IPS DF 4.7 (cell line): Measurements from ENCODE around the gene PPP3CA.

ENCODE experiments used
- DNase-seq: peaks from one replicate; pipeline ENCODE4 v3.0.0-alpha.2; 2013; ENCODE audit warnings: low spot score; ENCODE audit errors: extremely low read depth

The PPP3CA gene

GRCh38 chr4:101331017-101331416, 16.3 kb downstream of the PPP3CA start:
- no peak for DNase-seq

GRCh38 chr4:101329592-101329991, 17.7 kb downstream of the PPP3CA start:
- no peak for DNase-seq

- no peak for DNase-seq
Observed at GRCh38 chr4:101328063-101328602, 19.2 kb downstream of the PPP3CA start.

GRCh38 chr4:101326576-101326975, 20.8 kb downstream of the PPP3CA start:
- DNase-seq: no peak

GRCh38 chr4:101322743-101323142, 24.6 kb downstream of the PPP3CA start:
- DNase-seq: no peak

- DNase-seq: no peak
Observed at GRCh38 chr4:101321481-101322042, 25.8 kb downstream of the PPP3CA start.

DNA sequence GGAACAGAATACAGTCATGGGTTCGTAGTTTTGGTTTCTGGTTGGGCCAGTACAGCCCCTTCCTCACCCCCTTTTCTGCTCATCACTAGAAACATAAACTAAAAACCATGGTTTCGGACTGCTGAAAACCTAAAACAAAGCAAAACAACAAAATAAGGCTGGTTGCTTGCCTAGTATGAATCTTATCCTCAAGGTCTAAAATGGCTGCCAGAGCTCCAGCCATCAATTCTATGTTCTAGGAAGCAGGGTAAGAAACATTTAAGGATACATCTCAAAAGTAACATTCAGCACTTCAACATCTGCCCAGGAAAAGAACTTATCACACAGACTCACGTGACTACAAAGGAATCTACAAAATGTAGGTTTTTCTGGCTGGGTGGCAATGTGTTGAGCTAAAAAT, 31.5 kb downstream of the PPP3CA start:
- DNase-seq: no peak

DNA sequence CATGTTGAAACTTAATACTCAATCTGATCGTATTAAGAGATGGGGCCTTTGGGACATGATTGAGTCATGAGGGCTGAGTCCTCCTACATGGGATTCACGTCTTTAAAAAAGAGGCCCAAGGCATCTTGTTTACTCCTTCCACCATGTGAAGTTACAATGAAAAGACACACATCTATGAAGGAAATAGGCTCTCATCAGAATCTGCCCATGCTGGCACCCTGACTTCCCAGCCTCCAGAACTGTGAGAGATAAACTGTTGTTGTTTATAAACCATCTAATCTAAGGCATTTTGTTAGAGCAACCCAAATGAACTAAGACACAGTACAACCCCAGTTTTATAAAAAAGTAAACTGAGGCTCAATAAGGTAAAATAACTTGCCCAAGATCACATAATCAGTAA, 32.3 kb downstream of the PPP3CA start:
- DNase-seq: no peak

- DNase-seq: no peak
Observed at GRCh38 chr4:101309925-101310324, 37.4 kb downstream of the PPP3CA start.

GRCh38 chr4:101307899-101308298, 39.4 kb downstream of the PPP3CA start:
- DNase-seq: no peak

DNA sequence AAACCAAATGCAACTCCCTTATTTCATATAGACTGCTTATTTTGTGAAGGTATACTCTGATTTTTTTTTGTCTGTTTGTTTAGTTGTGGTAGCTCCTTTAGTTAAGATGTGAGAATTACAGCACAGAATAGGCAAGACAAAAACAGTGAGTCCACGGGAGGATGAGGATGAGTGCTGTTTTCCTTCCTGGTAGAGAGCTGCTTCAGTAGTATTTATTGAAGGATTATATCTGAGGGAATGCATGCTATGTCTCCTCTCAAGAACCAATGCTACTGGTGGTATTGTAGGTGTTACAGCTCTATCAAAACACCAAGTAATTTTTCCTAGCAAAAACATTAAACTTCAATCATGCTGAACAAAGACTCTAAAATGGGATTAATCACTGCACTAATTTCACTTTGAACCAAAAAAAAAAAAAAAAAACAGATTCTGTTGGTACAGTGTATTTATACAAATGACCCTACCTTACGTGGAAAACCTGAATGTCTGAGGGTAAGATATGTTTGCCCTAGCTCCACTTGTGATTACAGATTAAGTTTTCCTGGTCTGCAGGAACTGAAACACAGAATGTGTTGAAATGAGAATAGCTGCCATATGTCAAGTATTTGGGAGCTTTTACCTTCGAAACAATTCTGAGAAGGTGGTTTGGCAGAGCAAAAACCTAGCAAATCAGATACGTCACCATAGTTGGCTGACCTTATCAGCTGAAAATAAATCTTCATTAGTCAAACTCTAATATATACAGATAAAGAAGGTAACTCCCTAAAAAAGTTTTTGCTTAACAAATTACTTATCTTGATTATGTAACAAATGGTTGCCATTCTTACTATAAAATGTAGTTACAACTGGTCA, 40.3 kb downstream of the PPP3CA start:
- no peak for DNase-seq

DNA sequence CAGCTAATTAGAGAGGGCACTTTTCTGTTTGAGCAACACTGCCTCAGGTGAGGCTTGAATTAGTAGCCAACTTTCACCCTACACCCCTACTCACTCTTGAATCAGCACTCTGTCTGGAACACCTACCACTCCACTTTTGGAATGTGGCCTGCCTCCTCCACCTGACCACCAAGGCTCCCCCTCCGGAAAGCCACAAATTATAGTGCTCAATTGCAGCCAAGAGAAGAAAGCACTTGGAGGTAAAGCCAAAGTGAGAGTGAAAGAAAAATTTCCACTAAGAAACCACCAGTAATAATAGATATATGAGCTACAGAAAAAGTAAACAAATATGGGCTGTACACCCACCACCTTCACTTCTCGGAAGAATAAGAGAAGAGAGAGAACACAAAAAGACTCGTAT, 41.1 kb downstream of the PPP3CA start:
- no peak for DNase-seq

GRCh38 chr4:101304916-101305315, 42.4 kb downstream of the PPP3CA start:
- DNase-seq: no peak

DNA sequence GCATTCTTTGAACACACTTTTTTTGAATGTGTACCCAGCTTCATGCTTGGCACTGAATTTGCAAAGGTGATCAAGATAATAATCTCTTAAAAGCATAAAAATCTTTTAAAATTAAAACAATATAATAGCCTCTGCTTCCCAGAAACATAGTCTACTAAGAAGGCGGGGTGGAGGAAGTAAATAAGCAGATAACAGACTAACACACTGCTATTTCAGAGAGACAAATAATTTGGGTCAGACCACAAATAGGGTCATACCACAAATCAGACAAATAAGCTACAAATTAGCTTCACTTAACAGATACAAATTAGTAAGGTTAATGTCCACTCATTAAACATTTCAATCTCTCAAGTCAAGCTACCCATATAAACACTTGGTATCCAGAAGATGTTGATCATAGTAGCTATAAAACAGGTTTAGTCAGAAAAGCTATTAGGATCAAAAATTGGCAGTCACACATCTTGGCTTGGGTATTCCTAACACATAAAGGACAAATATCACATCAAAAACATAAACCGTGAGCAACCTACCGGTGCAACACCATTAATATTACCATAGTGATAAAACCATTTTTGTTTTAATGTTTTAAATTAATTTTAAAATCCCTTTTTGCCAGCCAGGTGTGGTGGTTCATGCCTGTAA, 47.3 kb downstream of the PPP3CA start:
- DNase-seq: no peak

DNA sequence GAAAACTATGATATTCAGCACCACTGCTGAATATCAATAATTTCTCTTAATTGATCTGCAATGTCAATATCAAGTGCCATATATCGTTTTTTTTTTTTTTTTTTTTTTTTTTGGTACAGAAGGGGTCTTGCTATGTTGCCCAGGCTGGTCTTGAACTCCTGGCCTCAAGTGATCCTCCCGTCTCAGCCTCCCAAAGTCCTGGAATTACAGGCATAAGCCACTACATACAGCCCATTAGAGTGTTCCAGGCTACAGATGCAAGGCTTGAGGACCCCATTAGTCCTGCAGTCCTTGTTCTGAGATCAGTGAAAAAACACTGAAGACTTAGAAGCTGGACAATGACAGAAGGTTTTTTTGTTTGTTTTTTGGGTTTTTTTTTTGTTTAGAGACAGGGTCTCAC, 48.3 kb downstream of the PPP3CA start:
- DNase-seq: no peak

DNA sequence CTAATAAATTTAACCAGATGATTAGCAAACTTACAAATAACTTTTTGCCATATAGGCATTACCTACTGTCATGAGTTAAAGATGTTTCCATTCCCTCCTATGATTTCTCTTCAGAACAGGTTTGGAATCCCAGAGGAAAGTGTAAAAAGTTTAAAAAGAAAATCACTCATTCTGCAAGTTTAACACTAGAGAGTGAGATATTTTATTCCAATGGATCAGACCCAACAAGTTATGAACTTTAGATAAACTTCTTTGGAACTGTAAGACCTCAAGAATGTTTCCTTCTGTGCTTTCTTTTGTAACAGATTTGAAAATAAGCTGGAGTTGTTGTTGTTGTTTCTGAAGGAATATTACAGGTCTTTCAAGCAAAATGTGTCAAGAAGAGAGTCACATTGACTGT, 51.6 kb downstream of the PPP3CA start:
- DNase-seq: no peak

DNA sequence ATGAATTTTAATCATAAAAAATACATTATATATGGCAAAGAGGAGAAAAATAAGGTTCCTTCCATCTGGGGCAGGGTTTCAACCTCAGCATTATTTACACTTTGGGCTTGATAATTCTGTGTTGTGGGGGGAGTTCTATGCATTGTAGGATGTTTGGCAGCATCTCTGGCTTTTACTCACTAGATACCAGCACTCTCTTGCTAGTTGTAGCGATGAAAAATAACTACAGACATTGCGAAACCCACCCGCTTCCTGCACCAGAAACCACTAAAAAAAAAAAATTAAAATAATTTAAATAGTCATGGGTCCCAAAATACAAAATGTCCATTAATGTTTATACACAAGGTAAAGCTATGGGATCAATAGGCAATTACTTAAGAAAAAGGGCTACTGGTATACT, 52.7 kb downstream of the PPP3CA start:
- DNase-seq: no peak

DNA sequence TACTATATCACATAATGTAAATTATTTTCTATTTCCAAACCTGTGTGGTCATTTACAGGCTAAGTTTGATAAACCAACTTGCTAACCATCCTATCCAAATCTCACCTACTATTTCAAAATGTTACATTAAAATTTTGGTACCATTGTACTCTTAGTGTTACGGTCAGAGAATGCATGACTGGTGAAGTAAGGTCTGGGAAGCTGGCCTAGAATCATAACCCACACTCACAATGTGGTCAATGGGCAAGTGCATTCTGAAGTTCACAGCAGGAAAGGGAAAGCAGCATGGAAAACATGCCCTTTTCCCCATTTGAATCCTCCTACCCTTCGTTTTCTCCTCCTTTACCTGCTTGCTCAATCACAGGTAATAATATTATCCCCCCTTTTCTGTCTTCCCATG, 54.4 kb downstream of the PPP3CA start:
- no peak for DNase-seq

GRCh38 chr4:101292214-101292613, 55.1 kb downstream of the PPP3CA start:
- DNase-seq: no peak

DNA sequence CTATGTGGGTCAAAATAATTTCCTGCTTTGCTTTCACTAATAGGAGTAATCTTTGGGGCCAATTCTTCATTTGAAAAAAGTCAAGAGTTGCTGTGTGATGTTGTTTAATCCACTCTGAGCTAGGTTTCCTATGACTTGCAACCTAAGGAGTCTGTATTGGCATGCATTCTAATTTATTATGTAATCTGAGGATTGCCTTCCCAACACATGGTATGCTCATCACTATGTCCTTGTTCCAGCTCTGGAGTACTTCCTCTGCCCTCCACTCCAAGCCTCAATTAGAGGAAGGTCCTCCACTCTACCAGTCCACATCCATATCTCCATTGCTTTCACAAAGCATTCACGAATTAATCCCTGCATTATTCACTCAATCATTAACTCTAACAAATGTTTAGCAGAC, 56.1 kb downstream of the PPP3CA start:
- DNase-seq: no peak

DNA sequence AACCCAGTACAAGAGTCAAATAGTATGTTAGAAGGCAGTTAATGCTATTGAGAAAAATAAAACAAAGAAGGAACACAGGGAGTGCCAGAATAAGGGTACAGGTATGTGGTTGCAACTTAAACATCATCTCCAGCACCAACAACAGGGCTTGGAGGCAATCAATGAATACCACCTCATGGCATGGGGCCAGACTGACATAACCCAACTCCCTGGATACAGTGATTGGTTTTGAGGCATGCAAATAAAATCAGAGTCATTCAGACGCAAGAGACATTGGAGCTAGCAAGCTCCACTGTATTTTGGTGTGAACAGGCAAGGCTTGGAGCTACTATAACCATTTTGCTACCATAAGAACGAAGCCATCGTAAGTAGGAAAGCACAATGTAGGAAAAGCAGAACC, 56.7 kb downstream of the PPP3CA start:
- DNase-seq: no peak

DNA sequence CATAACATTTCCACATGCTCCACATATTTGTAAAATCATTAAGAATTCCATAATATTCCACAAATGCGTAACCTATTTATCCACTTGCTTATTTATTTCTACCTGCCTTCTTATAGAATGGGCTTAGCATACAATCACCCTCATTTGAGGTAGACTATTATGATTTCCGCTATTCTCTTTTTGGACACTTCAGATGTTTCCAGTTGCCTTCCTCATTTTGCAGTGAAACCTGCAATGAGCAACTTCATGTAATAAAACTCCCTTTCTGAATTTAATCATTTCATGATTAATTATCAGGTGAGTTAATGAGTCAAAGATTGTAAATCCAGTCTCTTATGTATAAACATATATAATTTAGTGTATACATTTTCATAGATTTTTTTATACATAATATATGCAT, 58.0 kb downstream of the PPP3CA start:
- DNase-seq: no peak
